Stimulated activated CD4-positive, alpha-beta T cell treated with anti-CD3 and anti-CD28 coated beads, Interleukin-1b, Interleukin-23, amount 100 ng/mL, for 48 hours (primary cell): ENCODE results near the gene CLK3.

Experiments
- DNase-seq: peaks from one replicate; pipeline ENCODE4 v3.0.0-alpha.2; 2020

CLK3 gene

GRCh38 chr15:74603789-74604705 is 11.6 kb upstream of the CLK3 start:
- no peak for DNase-seq

GRCh38 chr15:74604983-74605794 is 10.4 kb upstream of the CLK3 start:
- no peak for DNase-seq

- no peak for DNase-seq
Measured at GRCh38 chr15:74605795-74606150, 9.9 kb upstream of the CLK3 start.

GRCh38 chr15:74608786-74609185 is 6.8 kb upstream of the CLK3 start:
- no peak for DNase-seq

GRCh38 chr15:74609938-74610301 is 5.7 kb upstream of the CLK3 start:
- no peak for DNase-seq

- no peak for DNase-seq
Measured at GRCh38 chr15:74610302-74610951, 5.2 kb upstream of the CLK3 start.

- DNase-seq, result no peak
Measured at GRCh38 chr15:74611341-74611740, 4.3 kb upstream of the CLK3 start.

- no peak for DNase-seq
Measured at GRCh38 chr15:74611834-74612233, 3.8 kb upstream of the CLK3 start.

GRCh38 chr15:74612677-74613076 is 3.0 kb upstream of the CLK3 start:
- DNase-seq, result no peak

- DNase-seq, result no peak
Measured at GRCh38 chr15:74613089-74613952, 2.3 kb upstream of the CLK3 start.

- DNase-seq, result no peak
Measured at GRCh38 chr15:74613953-74614743, 1.5 kb upstream of the CLK3 start.

- peak; percentile 82 for DNase-seq
Measured at GRCh38 chr15:74614744-74615507, 710 bp upstream of the CLK3 start.

- peak; percentile 65 for DNase-seq
Measured at GRCh38 chr15:74616366-74616939, 817 bp downstream of the CLK3 start.

- no peak for DNase-seq
Measured at GRCh38 chr15:74616996-74617395, 1.4 kb downstream of the CLK3 start.

GRCh38 chr15:74618841-74619596 is 3.4 kb downstream of the CLK3 start:
- no peak for DNase-seq

- DNase-seq, result no peak
Measured at GRCh38 chr15:74619916-74620635, 4.4 kb downstream of the CLK3 start.

GRCh38 chr15:74620636-74621545 is 5.3 kb downstream of the CLK3 start:
- peak; percentile 81 for DNase-seq

GRCh38 chr15:74621546-74621920 is 5.9 kb downstream of the CLK3 start:
- no peak for DNase-seq
